ENCODE data around the gene RIT1.

RIT1 gene

GRCh38 chr1:155888481-155888880 is 22.7 kb downstream of the RIT1 start:
- DNase-seq = no peak

GRCh38 chr1:155884982-155885381 is 26.2 kb downstream of the RIT1 start:
- DNase-seq = no peak

GRCh38 chr1:155884031-155884960 is 26.9 kb downstream of the RIT1 start:
- no peak for DNase-seq

- DNase-seq = no peak
Measured at GRCh38 chr1:155882766-155883165, 28.4 kb downstream of the RIT1 start.

- DNase-seq = no peak
Measured at GRCh38 chr1:155882235-155882634, 28.9 kb downstream of the RIT1 start.

GRCh38 chr1:155880950-155881349 is 30.2 kb downstream of the RIT1 start:
- no peak for DNase-seq

- DNase-seq = no peak
Measured at GRCh38 chr1:155880251-155880650, 30.9 kb downstream of the RIT1 start.

GRCh38 chr1:155877945-155878344 is 33.2 kb downstream of the RIT1 start:
- no peak for DNase-seq

- no peak for DNase-seq
Measured at GRCh38 chr1:155873860-155874259, 37.3 kb downstream of the RIT1 start.

GRCh38 chr1:155872527-155872926 is 38.6 kb downstream of the RIT1 start:
- DNase-seq = no peak

GRCh38 chr1:155871390-155871789 is 39.8 kb downstream of the RIT1 start:
- DNase-seq = no peak

- DNase-seq = no peak
Measured at GRCh38 chr1:155867766-155868165, 43.4 kb downstream of the RIT1 start.

- no peak for DNase-seq
Measured at GRCh38 chr1:155864393-155864792, 46.8 kb downstream of the RIT1 start.

GRCh38 chr1:155861896-155862295 is 49.3 kb downstream of the RIT1 start:
- no peak for DNase-seq

- no peak for DNase-seq
Measured at GRCh38 chr1:155860970-155861510, 50.1 kb downstream of the RIT1 start.

GRCh38 chr1:155859881-155860871 is 51.0 kb downstream of the RIT1 start:
- DNase-seq = peak; percentile 39

- peak; percentile 83 for DNase-seq
Measured at GRCh38 chr1:155859234-155859829, 51.8 kb downstream of the RIT1 start, which contains the start of gene SYT11. Gene SYT11 (plus strand): TSS chr1:155859567. CDS start chr1:155859762, 195 bp downstream.

- DNase-seq = no peak
Measured at GRCh38 chr1:155858800-155859233, 52.3 kb downstream of the RIT1 start.

GRCh38 chr1:155856975-155857930 is 53.9 kb downstream of the RIT1 start, which contains the start of gene GON4L:
Gene GON4L (minus strand): TSS chr1:155857214. CDS start chr1:155853780, 3,434 bp downstream.
- DNase-seq = peak; percentile 68

GRCh38 chr1:155856257-155856974 is 54.7 kb downstream of the RIT1 start:
- DNase-seq = no peak
